ENCODE results near the gene CTNNA1.
"Not testable (repeated sequence)": the region's sequence is repeated elsewhere in the genome, so short reads cannot be mapped to it uniquely, and the experiment has no call there.

The CTNNA1 gene

DNA sequence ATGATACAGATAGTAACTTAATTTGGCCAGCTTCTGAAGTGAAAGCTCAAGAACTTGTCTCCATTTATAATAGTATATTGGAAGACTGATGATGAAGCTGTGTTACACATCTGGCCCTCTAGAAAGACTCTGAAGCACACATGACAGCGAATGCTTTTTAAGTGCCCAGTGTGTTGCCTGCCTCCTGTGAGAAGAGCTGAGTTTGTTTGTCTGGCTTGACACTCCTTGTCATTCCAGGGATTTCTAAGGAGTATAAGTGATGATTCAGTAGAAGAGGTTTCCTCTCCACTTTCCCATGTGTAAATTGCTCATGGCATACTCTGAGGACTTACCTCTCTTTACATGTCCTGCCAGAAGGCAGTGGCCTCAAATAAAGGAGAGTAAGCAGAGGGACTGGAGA lies 152.3 kb downstream of the CTNNA1 start:
- DNase-seq: no peak

DNA sequence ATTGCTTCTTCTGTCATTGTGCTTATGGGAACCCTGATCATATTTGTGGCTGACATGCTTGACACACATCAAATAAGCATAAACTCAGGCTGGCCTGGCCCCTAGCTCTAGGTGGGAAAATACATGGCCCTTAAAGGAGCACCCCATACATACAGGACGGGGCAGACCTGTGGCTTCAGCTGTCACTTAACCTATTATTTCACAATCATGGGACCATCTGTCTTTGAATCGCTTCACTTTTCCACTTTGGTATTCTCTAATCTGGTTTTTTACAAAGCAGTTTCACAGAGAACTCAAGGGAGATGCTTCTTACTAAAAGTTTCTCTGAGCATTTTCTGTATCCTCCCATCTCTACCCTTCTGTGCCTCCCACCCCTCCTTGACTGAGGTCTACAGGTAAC lies 156.5 kb downstream of the CTNNA1 start:
- no peak for DNase-seq

DNA sequence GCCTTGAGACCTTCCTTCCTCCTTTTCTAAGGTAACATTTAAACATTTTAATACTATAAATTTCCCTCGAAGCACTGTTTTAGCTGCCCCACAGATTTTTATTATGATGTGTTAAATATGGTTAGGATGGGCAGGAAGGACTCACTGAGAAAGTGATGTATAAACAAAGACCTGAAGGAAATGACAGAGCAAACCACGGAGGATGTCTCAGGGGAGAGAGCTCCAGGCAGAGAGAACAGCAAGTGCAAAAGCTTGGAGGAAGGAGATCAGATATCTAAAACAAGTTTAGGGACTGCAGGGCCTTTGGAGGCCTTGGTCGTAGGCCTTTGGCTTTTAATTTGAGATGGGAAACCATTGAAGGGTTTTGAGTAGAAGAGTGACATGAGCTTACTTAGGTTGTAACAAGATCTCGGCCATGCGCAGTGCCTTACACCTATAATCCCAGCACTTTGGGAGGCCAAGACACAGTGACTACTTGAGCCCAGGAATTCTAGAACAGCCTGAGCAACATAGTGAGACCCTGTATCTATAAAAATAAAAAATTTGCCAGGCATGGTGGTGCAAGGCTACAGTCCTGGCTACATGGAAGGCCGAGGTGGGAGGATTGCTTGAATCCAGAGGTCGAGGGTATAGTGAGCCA lies 157.4 kb downstream of the CTNNA1 start:
- no peak for DNase-seq

DNA sequence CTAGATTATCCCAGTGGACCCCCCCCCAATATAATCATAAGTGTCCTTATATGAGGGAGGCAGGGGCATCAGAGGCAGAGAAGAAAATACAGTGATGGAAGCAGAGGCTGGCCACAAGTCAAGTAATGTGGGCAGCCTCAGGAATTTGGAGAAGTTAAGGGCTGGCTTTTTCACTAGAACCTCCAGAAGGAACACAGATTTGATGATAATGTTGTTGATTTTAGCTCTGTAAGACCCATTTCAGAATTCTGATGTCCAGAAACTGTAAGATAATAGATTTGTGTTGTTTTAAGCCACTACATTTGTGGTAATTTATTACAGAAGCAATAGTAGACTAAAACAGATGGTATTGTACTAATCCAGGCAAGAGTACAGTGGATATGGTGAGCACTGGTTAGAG lies 158.2 kb downstream of the CTNNA1 start:
- no peak for DNase-seq

DNA sequence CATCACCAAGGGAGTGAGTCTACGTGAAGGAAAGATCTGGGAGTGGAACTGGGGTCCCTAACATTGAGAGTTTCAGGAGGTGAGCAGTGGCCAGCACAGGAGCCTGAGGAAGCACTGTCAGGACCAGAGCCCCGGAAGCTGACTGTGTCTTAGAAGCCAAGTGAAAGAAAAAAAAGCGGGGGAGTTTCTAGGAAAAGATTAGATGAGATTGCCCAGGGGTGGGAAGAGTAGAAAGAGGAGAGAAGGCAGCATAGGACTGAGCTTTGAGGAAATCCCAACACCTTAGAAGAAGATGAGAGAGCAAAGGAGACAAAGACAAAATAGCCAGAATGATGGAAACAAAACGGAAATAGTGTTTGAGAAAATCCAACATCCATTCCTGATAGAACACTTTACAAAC lies 158.9 kb downstream of the CTNNA1 start:
- no peak for DNase-seq

DNA sequence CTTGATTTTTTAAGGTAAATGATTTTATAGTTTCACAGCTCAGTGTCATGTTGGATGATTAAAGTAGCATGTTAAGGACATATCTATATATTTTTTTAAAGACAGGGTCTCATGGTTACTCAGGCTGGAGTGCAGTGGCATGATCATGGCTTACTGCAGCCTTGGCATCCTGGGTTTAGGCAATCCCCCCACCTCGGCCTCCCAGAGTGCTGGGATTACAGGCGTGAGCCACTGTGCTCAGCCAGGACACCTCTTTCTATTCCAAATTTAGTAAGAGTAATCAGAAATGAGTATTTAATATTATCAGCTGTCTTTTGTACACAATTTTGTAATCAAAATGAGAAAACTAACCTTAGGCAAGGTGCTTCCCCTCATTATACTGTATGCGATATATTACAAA lies 160.5 kb downstream of the CTNNA1 start:
- DNase-seq: no peak

DNA sequence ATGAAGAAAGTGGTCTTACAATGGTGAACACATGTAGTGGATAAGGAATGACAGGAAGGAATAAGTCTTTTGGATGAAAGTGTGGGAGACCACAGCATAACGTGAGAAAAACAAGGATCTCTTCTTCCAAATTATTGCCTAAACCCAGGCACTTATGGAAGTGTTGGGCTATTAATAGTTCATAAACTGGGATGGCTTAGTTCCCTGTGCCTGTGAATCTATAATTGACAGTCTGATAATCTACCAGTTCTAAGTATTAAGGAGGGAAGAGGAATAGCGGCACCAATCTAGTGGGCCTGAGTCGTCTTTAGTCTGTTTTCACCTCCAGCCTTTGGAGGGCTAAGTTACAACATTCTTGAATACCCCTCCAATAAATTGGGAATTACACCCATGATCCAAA lies 161.1 kb downstream of the CTNNA1 start:
- no peak for DNase-seq

DNA sequence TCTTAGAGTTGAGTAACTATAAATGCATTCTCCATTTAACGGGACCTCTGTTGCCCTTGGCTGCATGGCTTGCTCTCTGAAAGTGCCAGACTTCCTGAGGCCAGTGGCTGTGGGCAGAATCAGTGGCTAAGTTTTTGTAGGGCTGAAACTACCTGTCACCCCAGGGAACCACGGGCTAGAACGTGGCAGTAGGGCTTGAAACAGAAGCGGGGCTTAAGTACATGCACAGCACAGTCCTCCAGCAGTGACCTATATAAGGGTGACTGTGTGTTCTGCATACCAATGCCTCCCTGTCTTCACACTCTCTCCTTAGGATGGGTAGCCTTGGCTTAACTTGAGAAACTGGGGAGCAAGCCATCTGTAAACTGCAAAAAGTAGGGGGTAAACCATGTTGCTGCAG lies 165.5 kb downstream of the CTNNA1 start:
- DNase-seq: no peak

DNA sequence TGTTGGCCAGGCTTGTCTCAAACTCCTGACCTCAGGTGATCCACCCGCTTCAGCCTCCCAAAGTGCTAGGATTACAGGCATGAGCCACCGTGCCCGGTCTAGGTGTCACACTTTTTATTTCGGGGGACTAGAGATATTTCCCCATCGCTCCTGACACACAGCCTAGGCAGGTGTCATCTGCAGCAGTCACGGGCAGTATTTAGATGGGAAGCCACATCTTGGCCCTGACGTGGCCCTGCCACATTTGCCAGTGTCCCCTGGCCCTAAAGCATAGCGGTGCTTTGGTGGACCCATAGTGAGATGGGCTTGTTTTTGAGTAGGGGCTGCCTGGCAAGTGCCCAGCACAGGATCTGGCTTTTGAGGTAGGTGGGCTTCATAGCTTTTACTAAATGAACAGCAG lies 167.0 kb downstream of the CTNNA1 start:
- DNase-seq: no peak

DNA sequence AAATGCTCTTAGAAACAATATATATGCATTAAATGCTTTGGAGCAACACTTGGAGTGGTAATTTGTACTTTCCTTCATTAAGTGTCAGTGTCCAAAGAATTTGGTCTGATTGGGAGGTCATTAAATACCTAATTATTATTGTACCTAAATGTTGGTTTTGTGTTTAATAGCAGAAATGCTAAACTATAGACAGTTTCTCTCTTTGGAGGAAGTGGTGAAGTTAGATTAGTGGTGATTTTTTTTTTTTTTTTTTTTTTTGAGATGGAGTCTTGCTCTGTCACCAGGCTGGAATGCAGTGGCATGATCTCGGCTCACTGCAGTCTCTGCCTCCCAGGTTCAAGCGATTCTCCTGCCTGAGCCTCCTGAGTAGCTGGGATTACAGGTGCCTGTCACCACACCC lies 168.1 kb downstream of the CTNNA1 start:
- not testable (repeated sequence) for DNase-seq

DNA sequence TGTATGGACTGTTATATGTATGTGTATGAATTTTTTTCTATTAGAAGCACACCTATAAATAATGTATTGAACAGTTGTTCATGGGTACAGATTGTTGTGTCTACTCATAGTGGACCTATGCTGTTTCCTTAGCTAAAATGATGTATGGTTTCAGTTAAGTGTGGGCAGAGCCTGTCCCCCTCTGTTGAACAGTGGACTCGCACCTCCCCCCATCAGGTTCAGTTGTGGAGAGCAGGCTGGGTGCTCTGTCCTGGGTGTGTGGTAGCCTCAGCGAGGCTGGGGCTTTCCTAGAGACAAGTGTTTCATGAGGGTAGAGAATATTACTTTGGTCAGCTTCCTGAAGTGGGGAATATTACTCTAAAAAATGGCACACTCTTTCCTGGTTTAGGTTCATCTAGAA lies 169.3 kb downstream of the CTNNA1 start:
- DNase-seq: no peak

DNA sequence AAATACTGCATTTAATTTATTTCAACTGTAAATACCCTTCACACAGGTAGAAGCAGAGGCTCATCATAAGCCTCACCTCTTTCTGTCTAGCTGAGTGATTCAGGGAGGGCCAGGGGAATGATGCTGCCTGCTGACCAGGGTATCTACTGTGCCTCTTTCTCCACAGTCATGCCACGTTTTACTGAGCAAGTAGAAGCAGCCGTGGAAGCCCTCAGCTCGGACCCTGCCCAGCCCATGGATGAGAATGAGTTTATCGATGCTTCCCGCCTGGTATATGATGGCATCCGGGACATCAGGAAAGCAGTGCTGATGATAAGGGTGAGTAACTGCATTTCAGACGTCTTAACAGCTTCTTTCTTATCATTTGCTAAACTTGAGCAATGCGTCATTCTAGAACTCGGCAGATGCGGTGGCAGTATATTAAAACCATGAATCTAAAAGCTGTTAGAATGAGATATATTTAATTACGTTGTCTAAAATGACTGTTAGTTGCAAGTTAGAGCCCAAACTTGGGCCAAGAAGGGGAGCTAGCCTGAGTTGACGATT lies 171.9 kb downstream of the CTNNA1 start:
- DNase-seq: no peak

DNA sequence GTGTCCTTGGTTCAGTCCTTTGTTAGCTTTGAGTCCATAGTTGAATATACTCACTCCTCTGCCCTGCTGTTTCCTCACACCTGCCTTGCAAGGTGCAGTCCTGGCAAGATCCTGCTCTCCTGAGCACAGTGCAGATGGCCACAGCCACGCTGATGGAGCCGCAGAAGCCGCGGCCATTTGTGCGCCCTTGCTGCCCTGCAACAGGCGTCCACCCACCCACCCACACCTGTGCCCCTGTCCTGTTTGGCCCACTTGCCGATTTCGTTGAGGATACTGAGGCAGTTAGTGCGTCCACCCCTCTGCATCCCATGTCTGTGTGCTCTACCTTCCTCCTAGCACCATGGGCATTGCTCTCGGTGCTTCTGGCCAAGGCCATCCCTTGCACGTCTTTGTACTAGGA lies 173.0 kb downstream of the CTNNA1 start:
- DNase-seq: no peak

DNA sequence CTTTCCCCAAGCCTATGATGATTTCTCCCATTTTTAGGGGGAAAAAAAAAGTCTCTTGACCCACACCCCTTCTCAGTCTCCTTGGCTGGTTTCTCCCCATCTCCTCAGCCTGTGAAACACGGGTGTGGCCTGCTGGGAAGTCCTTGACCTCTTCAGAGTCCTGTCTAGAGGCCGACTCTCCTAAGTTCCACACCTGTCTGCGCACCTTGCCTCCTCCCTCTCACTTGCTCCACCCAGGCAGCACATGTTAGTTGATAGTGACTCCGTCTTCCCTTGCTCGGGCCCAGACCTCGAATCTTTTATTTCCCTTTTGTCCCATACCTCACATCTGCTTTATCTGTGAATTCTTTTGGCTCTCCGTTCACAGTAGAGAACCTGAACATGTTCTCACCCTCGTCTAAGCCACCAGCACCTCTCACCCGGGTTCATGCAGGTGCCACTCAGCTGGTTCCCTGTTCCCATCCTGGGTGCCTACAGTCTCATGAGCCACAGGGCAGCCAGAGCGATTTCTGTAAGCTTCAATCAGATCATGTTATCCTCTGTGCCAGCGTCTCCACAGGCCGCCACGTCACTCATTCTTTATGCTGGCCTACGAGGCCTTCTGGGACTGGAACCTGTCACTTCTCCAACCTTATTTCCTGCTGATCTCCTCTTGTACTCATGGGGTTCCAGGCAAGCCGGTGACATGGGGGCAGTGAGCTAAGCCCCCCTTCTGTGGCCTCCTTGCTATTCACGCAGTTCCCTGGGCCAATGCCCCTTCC lies 173.6 kb downstream of the CTNNA1 start:
- no peak for DNase-seq

DNA sequence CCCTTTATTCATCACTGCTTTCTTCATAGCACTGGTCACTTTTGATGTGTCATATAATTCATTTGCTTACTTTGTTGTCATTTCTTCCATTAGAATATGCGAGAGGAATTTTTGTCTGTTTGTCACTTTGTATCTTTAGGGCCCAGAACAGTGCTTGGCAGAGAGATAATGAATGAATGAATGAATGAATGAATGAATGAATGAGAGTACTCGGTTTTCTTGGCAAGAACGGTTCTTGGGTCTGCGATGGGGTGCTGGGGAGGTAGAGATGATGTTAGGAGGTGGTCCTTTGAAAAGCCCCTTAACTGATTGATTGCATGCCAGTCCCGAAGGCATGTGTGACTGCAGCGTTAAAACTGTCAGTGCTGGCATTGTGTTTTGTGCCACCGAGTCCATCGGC lies 174.3 kb downstream of the CTNNA1 start:
- DNase-seq: no peak

DNA sequence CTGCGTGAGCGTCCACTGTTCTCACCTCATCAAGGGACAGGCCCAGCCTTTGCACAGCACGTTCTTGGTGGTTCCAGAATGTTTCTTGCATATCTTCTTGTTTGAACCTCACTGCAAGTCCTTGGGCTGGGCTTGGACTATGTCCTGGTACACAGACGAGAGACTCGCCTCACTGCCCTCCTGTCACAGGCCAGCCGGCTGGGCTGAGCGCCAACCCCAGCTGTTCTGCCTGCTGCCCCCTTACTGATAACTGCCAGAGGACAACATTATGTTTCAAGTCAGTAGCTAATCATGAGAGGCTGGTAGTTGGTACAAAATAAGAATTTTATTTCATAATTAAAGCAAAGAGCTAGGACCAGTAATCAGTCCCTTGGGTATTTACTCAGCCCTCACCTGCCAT lies 174.8 kb downstream of the CTNNA1 start:
- DNase-seq: no peak

DNA sequence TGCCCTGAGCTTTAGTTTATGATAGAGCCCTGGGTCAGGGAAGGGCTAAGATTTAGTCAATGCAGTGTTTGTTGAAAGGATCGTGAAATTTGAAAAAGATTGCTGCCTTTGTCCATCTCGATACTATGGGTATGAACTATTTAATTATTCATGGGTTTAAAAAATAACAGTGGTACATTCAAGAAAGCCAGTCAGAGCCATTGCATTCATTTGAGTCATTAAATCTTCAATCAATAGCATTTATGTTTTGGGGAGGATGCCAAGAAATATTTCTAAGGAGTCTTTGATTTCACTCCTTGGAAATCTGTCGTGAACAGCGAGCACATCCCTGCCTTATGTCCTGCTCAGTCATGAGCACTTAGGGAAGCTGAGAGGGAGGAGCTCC lies 176.3 kb downstream of the CTNNA1 start:
- no peak for DNase-seq

DNA sequence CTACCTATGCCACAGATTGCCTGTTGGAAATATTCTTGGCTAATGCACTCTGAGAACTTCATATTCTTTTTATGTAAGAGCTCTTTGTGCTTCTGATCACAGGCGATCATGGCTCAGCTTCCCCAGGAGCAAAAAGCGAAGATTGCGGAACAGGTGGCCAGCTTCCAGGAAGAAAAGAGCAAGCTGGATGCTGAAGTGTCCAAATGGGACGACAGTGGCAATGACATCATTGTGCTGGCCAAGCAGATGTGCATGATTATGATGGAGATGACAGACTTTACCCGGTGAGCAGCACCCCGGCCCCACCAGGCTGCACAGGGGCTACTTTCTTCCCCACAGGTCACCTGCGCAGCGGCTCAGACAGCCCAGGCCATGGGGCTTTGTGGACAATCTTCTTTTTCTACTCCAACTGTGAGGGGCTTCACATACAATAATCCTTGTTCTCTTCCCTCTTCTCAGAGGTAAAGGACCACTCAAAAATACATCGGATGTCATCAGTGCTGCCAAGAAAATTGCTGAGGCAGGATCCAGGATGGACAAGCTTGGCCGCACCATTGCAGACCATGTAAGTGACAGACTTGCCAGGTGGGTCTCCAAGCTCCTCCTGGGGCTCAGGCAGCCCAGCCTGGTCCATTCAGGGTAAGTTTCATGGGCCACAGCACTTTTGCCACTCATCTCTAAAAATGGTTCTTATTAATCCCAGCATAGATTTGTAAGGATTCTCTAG lies 177.3 kb downstream of the CTNNA1 start:
- no peak for DNase-seq

DNA sequence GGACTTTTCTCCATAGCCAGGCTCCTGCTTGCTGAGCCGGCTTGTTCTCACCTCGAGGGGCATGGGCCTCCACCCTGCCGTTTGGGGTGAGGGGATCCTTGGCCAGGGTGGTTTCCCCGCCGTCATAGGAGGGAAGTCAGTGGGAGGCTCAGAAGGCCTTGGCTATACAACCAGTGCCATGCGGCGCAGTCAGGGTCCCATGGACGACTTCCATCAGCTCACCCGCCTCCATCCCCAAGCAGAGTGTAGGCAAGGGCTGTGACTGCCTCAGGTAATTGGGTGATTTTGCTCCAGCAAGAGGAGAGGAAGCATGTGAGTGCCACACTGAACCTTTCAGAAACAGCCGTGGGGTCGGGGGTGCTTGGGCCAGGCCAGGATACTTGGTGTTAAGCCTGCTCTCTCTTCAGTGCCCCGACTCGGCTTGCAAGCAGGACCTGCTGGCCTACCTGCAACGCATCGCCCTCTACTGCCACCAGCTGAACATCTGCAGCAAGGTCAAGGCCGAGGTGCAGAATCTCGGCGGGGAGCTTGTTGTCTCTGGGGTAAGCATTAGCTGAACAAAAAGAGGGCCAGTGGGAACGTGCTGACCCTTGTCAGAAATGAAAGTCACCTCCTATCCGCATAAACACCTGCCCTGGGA lies 179.1 kb downstream of the CTNNA1 start:
- DNase-seq: no peak

DNA sequence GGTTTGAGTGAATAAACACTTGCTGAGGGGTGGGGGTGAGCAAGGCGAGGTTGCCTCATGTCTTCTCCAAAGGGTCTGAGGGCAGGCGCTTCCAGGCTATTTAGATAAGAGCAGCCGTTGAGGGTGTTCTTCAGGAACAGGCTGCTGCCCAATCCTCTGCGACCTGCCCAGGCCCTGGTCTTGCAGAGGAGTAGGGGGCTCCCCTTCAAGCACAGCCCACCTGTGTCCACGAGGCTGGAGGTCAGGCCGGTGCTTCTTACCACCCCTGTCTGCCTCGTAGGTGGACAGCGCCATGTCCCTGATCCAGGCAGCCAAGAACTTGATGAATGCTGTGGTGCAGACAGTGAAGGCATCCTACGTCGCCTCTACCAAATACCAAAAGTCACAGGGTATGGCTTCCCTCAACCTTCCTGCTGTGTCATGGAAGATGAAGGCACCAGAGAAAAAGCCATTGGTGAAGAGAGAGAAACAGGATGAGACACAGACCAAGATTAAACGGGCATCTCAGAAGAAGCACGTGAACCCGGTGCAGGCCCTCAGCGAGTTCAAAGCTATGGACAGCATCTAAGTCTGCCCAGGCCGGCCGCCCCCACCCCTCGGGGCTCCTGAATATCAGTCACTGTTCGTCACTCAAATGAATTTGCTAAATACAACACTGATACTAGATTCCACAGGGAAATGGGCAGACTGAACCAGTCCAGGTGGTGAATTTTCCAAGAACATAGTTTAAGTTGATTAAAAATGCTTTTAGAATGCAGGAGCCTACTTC lies 180.5 kb downstream of the CTNNA1 start:
- DNase-seq: no peak

DNA sequence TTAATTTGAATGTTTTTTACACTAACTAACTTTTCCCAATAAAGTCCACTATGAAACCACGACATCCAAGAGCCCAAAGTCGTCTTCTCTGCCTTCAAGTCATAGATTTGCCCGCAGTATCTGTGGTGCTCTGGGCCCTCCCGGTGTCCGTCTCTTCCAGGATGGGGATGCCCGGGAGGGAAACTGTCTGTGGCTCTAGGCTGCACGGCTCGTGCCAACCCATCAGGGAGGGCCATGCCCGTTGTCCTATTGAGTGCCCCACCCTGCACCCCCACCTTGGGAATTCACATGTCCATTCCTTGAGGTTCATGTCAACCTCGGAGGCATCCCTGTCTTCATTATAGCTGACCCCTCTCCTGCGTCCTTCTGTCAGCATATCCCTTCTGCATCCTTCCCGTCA lies 181.7 kb downstream of the CTNNA1 start:
- no peak for DNase-seq

DNA sequence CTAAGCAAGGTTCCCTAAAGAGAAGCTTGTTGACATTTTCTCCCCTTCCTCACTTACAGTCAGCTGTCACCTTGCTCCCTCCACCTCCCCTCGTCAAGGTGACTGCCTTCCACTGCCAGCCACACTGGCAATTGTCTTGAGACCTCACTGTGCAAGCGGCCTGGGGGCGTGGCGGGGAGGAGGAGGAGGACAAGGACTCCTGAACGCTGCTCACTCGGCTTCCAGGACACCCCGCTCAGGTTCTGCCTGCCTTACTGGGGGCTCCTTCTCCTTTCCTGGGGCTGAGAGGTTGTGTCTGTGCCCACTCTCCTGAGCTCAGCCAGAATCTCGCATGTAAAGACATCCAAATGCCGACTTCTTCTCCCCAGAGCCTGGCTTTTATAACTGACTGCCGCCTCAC lies 182.2 kb downstream of the CTNNA1 start:
- no peak for DNase-seq

Measured in bone marrow (tissue), 2 donors.